ENCODE measurements around the gene PPP4C.

Gene PPP4C

DNA sequence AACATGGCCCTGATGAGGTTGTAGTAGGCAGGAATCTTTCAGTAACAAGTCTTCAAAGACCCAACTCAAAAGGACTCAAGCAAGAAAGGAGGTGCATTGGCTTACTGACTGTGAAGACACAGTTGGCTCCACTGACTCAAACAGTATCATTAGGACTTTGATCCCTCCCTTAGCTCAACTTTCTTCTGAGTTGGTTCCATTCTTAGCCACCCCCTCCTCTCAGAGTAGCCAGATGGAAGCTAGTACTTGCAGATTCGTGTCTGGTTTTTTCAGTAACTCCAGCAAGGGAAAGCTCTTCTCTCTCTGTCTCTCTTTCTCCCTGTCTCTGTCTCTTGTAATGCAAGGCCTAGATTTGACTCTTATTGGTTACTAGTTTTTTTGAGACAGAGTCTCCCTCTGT is 52.2 kb downstream of the PPP4C start:
- no peak for DNase-seq (ENCODE audit: low read depth)

- no peak for DNase-seq (ENCODE audit: low read depth)
These were observed 56.2 kb downstream of the PPP4C start for GRCh38 chr16:30131869-30132475.

GRCh38 chr16:30132591-30132990 is 56.8 kb downstream of the PPP4C start:
- no peak for DNase-seq (ENCODE audit: low read depth)

All from iris pigment epithelial cell (primary cell).